ENCODE results near the gene COL4A2.

The COL4A2 gene

DNA sequence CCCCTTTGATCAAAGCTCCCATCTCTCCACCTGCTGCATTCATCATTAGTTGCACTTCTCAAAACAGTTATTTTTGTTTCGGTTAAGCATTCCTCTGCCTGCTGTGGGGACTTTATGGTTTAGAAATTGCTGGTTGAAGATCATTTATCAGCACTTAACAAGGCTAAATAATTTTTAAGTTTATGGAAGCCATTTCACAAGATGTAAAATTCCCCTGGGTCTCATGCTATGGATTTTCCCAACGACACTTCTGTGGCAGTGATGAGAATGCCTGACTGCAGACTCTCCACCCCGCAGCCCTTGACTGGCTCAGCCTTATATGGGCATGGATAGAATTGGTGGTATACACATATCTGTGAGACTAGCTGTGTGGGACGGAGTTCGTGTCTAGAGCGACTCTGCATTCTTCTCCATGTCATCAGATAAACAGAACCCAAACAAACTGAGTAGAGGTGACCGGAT lies 52.8 kb downstream of the COL4A2 start:
- no peak for FAIRE-seq

- no peak for FAIRE-seq
Observed at GRCh38 chr13:110360598-110360997, 53.5 kb downstream of the COL4A2 start.

GRCh38 chr13:110361365-110361911 lies 54.4 kb downstream of the COL4A2 start:
- no peak for FAIRE-seq

- no peak for FAIRE-seq
Observed at GRCh38 chr13:110363010-110363409, 55.9 kb downstream of the COL4A2 start.

GRCh38 chr13:110364081-110364480 lies 57.0 kb downstream of the COL4A2 start:
- no peak for FAIRE-seq

- no peak for FAIRE-seq
Observed at GRCh38 chr13:110365876-110366275, 58.8 kb downstream of the COL4A2 start.

- FAIRE-seq: no peak
Observed at GRCh38 chr13:110366733-110367132, 59.6 kb downstream of the COL4A2 start.

DNA sequence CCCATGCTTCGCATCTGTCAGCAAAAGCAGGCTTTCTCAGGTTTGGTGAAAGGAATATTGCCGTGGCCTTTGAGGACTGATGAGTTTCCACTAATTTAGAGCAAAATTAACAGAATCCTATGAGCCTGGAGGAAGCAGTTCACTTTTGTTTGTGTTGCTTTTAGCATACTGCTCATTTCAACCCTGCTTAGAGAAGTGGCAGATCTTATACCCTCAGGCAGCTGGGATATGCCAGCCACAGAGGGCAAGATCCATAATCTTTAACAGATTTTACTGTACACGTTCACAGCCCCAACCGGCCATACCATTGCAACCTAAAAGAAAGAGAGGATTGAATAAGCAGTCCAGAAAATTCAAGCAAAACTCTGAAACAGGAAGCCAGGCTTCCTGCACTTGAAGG lies 60.5 kb downstream of the COL4A2 start:
- no peak for FAIRE-seq

GRCh38 chr13:110368408-110368807 lies 61.3 kb downstream of the COL4A2 start:
- FAIRE-seq: no peak

DNA sequence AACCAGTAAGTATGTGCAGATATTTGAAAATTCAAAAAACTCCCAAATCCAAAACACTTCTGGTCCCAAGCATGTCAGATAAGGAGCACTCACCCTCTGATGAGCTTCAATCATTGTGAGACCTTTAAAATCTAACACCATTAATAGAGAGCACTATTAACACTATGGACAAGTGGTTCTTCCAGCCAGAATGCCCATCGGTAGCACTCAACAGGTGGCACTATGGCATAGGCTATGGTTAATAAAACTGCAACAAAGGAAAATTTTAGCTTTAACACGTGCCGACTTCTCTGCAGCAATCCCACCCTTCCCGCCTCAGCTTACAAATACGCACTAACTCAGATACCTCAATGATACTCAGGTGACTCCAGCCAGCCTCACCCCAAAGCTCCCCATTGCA lies 62.3 kb downstream of the COL4A2 start:
- FAIRE-seq: no peak

DNA sequence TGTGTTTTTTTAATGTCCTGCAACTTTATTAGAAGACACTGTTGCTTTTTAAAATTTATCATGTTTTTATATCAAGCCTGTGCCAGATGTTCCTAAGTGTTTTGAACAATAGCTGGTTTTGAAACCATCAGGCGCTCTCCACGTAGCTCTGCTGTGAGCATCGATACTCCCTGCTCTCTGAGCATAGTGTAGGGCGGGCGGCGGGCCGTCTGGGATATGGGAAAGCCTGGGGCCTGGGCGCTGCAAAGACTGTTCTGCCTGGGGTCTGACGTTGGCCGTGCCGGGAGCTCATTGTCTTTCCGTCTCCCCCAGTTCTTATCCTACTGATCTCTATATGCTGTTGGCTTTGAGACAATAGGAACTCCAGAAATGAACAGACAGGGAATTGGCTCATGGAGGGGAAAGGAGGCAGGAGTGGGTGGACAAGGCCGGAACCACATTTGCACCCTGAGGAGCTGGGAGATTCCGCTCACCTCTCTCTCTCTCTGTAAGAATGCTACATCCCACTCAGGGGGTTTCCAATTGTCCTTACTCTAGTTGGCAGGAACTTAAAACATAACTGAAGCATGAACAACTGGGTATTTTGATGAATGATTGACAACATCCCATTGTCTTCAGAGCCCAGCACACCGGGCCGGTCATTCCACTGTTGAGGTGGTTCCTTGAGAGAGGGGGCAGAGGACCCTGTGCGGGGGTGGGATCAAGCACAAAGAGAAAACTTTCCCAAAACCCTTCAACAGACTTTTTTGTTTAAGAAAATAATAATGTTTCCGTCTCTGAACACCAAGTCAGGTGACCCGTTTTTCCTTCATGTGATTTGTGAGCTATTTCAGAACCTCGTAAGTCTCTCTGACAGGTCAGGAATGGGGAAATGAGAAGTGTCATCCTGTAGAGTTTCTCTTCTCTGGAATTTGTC lies 64.7 kb downstream of the COL4A2 start:
- no peak for FAIRE-seq

GRCh38 chr13:110372676-110373075 lies 65.6 kb downstream of the COL4A2 start:
- FAIRE-seq: no peak

DNA sequence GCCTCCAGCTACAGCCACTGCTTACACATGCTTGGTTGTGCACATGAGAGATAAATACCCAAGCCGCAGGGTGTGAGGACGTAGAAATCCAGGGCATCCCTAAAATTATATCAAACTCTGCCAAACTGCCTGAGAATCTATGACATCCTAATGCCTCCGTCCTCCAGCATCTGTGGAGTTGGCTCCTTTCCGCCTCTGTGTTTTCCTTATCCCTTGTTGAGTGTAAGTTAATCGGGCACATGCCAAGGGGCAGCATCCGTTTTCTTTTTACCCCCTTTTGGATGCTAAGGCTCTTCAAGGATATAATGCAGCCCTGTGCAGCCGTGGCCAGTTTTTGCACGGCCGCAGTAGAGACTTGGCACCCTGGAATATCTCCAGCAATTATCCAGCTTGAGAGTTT lies 66.5 kb downstream of the COL4A2 start:
- FAIRE-seq: no peak

GRCh38 chr13:110374431-110375370 lies 67.6 kb downstream of the COL4A2 start:
- no peak for FAIRE-seq

DNA sequence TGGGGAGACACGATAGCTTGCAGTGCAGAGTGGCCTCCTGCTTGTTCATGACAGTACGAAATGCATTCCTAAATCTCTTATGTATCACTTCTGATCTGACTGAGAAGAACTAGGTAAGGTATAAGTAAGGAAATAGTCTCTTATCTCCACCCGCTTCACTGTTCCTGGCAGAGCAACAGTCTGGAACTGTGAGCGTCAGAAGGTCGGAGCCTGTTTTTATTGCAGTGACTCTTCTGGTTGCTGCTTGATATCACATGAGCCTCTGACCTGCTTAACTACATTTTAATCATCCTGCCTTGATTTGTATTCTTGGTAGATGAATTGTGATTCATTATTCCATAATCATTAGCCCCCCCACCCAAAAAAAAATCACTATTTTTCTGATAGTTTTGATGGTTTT lies 69.0 kb downstream of the COL4A2 start:
- no peak for FAIRE-seq

DNA sequence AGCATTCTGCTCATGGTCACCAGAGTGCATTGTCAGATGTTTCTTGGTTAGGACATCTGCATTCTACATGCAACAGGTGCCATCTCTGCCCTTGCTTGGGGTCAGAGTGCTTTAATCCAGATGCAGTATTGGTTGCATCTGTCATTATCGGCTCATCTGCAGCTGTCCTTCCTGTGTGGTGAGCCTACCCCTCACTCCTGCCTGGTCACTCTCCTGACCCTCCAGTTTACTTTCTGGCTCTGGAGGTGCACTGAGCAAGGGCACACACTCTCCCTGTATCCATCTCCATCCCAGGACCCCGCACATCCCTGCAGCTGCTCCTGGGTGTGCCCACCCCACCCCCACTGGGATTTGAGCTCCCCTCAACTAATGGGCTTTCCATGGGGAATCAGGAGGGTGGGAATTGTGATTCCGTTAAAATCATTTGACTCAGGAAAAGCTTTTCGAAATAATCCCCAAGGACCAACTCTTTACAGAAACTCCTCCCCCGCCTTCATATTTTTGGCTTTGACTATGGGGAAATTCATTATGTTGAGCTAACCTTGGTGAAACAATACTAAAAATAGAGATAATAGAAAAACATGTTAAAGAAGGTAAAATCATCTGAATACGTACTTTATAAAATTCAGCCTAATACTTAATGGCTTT lies 70.2 kb downstream of the COL4A2 start:
- FAIRE-seq: no peak

DNA sequence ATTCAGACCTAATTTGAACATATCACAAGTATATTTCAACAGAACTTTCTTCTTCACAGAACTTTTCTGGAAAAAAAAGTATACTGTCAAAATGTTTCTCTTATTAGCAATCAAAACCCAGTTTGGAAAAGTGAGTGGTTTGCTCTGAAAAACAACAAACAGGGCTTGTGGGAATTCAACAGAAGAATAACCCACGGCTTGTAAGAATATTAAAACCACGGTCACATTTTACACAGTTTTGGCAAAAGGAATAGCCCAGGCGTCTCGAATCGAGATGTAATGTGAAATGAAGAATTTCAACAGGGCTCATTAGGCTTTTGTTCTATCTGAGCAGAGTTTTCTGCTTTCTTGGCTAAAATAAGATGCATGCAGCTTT lies 70.7 kb downstream of the COL4A2 start:
- FAIRE-seq: no peak

DNA sequence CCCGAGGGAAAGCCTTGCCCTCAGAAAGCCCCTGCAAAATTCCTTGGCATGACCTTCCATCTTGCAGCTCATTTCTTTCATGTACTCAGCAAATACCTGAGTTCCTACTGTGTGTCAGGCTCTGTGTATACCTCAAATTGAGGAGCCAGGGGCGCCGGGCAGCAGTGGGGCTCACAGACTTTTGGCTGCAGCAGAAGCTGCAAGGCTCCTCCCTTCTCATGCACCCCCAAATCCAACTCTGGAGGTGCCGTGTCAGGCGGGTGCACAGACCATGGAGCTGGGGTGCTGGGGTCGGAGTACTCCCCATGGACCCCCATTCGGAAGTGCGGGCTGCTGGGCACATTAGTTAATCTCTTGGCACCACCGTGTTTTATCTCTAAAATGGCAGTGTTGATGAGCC lies 72.3 kb downstream of the COL4A2 start:
- FAIRE-seq: no peak

GRCh38 chr13:110379905-110380341 lies 72.8 kb downstream of the COL4A2 start:
- FAIRE-seq: no peak

- no peak for FAIRE-seq
Observed at GRCh38 chr13:110380359-110381028, 73.4 kb downstream of the COL4A2 start.

DNA sequence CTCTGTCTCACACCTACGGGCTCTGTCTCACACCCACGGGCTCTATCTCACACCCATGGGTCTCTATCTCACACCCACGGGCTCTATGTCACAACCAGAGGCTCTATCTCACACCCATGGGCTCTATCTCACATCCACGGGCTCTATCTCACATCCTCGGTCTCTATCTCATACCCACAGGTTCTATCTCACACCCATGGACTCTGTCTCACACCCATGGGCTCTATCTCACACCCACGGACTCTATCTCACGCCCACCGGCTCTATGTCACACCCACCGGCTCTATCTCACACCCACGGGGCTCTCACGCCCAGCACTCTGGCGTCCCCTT lies 73.9 kb downstream of the COL4A2 start:
- FAIRE-seq: no peak

GRCh38 chr13:110382229-110382628 lies 75.1 kb downstream of the COL4A2 start:
- no peak for FAIRE-seq

Data from A204.1 (cell line).